ENCODE measurements around the gene RLN3.

RLN3 gene

DNA sequence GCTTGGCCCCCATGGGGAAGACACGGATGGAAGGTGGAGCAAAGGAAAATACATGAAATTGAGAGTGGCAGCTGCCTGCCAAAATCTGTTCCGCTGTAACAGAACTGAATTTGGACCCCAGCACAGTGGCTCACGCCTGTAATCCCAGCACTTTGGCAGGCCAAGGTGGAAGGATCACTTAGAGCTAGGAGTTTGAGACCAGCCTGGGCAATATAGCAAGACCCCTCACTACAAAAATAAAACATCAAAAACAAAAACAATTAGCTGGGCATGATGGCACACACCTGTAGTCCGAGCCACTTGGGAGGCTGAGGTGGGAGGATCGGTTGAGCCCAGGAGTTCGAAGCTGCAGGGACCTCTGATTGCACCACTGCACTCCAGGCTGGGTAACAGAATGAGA lies 24.5 kb downstream of the RLN3 start:
- DNase-seq (ENCODE audit: insufficient read length, low spot score) (no peak), FAIRE-seq (no peak)
- TF ChIP-seq, protein P1, sequence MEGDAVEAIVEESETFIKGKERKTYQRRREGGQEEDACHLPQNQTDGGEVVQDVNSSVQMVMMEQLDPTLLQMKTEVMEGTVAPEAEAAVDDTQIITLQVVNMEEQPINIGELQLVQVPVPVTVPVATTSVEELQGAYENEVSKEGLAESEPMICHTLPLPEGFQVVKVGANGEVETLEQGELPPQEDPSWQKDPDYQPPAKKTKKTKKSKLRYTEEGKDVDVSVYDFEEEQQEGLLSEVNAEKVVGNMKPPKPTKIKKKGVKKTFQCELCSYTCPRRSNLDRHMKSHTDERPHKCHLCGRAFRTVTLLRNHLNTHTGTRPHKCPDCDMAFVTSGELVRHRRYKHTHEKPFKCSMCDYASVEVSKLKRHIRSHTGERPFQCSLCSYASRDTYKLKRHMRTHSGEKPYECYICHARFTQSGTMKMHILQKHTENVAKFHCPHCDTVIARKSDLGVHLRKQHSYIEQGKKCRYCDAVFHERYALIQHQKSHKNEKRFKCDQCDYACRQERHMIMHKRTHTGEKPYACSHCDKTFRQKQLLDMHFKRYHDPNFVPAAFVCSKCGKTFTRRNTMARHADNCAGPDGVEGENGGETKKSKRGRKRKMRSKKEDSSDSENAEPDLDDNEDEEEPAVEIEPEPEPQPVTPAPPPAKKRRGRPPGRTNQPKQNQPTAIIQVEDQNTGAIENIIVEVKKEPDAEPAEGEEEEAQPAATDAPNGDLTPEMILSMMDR (IDR thresholded peaks at IDR 0.05; ENCODE audit: insufficient read depth, missing control alignments): no peak

DNA sequence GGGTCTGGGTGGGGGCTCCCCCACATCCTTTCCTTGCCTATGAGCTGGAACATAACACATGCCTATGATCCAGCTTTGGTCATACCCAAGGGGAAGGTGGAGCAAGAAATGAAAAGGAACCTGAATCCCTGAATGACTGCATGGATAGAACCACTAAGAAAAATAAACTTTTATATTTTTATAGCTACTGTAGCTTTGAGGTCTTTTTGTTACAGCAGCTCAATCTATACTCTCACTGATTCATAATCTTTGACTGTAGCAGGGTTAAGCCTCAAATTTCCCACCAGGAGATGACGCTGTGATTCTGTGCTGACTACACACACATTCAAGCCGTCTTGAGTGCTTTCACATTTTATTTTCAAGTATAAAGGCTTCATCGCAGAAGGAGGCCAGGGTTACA lies 25.1 kb downstream of the RLN3 start:
- FAIRE-seq (no peak), DNase-seq (ENCODE audit: insufficient read length, low spot score) (no peak)
- TF ChIP-seq, protein P1 (IDR thresholded peaks at IDR 0.05; ENCODE audit: insufficient read depth, missing control alignments): no peak

DNA sequence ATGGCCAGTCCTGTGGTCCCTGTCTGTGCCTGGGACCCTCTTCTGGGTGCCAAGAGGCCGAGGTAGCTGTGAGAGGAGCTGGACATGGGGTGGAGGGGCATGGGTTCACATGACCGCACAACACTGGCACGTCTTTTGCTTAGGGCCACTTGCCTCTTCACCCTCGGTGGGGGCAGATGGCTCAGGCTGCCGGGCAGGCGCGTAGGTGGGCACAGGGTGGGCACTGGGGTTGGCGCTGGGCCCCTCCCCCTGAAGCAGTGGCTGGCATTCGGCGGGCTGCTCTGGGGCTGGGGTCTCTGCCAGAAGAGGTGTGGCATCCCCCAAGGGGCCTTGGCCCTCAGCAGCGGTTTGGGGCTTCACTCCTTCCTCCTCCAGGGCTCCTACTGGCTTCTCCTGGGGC lies 25.6 kb downstream of the RLN3 start:
- no peak for FAIRE-seq
- TF ChIP-seq, protein P1 (IDR thresholded peaks at IDR 0.05; ENCODE audit: insufficient read depth, missing control alignments): no peak
- DNase-seq (ENCODE audit: insufficient read length, low spot score): no peak

DNA sequence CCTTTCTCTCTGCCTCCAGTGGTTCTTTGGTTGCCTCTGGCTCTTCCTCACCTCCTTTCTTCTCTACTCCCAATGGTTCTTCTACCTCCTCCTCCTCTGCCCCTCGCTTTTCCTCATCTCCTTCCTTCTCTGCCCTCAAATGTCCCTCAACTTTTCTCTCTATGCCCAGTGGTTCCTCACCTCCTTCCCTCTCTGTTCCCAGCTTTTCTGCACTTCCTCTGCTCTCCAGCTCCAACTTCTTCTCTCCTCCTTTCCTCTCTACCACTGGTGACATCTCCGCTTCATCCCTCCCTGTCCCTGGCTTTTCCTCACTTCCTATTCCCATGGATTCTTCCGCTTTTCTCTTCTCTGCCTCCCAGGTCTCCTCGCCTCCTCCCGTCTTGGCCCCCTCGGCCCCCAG lies 26.2 kb downstream of the RLN3 start:
- TF ChIP-seq, protein P1 (IDR thresholded peaks at IDR 0.05; ENCODE audit: insufficient read depth, missing control alignments): no peak
- FAIRE-seq (no peak), DNase-seq (ENCODE audit: insufficient read length, low spot score) (no peak)

DNA sequence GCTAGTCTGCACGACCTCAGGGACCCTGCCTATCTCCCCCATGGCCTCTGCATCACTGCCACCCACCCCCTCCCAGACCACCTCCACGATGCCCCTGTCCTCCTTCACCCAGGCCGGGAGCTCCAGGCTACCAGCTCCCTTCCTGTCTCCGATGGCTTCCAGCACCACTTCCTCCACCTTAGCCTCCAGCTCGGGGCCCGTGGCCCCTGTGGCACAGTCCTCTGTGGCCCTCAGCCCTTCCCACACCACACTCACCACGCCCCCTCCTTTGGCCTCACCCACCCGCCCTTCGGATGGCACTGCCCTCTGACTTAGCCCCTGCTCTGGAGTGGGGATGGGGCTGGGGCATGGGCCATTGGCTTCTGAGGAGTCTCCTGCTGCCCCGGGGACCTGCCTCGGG lies 26.8 kb downstream of the RLN3 start:
- TF ChIP-seq, protein P1 (IDR thresholded peaks at IDR 0.05; ENCODE audit: insufficient read depth, missing control alignments): no peak
- no peak for DNase-seq (ENCODE audit: insufficient read length, low spot score)
- no peak for FAIRE-seq

DNA sequence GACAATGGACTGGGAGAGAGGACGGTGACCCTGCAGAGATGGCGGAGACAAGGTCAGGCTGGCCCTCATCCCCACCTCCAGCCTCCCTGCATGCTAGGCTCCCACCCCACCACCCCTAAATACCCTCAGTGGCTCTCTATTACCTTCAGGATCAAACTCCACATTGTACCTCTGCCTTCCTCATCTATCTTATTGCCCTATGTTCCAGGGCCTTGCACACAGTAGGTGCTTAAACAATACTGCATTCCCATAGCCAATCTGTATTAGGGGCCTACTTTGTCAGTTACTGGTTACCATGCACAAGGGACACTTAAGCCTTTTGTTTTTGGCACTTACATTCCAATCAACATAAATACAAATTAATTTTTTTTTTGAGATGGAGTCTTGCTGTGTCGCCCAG lies 27.4 kb downstream of the RLN3 start:
- DNase-seq (ENCODE audit: insufficient read length, low spot score) (no peak), FAIRE-seq (no peak)
- TF ChIP-seq, protein P1 (IDR thresholded peaks at IDR 0.05; ENCODE audit: insufficient read depth, missing control alignments): no peak

DNA sequence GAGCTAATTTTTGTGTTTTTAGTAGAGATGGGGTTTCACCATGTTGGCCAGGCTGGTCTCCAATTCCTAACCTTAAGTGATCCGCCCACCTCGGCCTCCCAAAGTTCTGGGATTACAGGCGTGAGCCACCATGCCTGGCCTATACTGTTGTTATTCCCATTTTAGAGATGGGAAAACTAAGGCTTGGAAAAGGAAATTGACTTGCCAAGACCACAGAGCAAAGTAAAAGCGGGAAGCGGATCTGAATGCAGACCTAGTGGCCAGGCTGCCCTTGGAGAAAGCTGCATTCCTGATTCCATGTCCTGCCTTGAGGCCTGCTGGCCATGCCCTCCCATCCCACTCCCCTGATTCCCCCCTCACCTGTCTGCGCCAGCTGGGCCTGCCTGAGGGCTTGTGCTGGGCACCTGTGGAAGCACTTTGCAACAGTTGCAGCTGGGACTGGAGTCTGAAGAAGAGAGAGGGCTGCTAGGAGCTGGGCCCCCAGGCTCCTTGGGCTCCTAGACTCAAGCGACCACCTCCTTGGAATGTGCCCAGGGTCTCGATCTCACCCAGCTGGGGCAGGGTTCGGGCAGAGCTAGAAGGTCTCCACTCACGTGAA lies 28.2 kb downstream of the RLN3 start:
- DNase-seq (ENCODE audit: insufficient read length, low spot score) (no peak), FAIRE-seq (no peak)
- TF ChIP-seq, protein P1 (IDR thresholded peaks at IDR 0.05; ENCODE audit: insufficient read depth, missing control alignments): no peak

All from D721Med (cell line).